Liver (tissue), 9 donors: ENCODE results near the gene LYZL1. TPM values are rescaled to one million over a fixed set of nuclear protein-coding genes. Genes with fewer than 3 reads are reported as not detected.

Source experiments
- DNase-seq: peaks from one replicate; pipeline ENCODE4 v3.0.0-alpha.2; 2017; ENCODE audit warnings: low spot score
- H3K27ac ChIP-seq, 2 donors: one replicate each; pipeline ENCODE4 v1.7.0; 2013; ENCODE audit warnings: inconsistent platforms in 2 of 2, low read length in 2 of 2, control low read depth in 1 of 2, low read depth in 1 of 2, mild to moderate bottlenecking in 1 of 2
- H3K27me3 ChIP-seq, 4 donors: one replicate each; pipeline versions ENCODE4 v1.6.1 to v1.7.0; 2013; ENCODE audit warnings: low read length in 3 of 4, inconsistent platforms in 1 of 4, mild to moderate bottlenecking in 1 of 4, moderate library complexity in 1 of 4; ENCODE audit not compliant: control insufficient read depth in 4 of 4, insufficient read depth in 4 of 4
- H3K36me3 ChIP-seq, 4 donors: one replicate each; pipeline versions ENCODE4 v1.6.1 to v1.7.0; 2013; ENCODE audit warnings: low read length in 3 of 4, mild to moderate bottlenecking in 3 of 4, low read depth in 1 of 4, moderate library complexity in 1 of 4; ENCODE audit not compliant: control insufficient read depth in 4 of 4, insufficient read depth in 3 of 4
- H3K4me1 ChIP-seq, 4 donors: one replicate each; pipeline versions ENCODE4 v1.6.1 to v1.7.0; 2013; ENCODE audit warnings: low read length in 3 of 4, mild to moderate bottlenecking in 3 of 4, moderate library complexity in 1 of 4; ENCODE audit not compliant: control insufficient read depth in 4 of 4, insufficient read depth in 4 of 4
- H3K4me3 ChIP-seq, 3 donors: one replicate each; pipeline versions ENCODE4 v1.6.1 to v1.7.0; 2013; ENCODE audit warnings: low read length in 3 of 3, control low read depth in 1 of 3, low read depth in 1 of 3, mild to moderate bottlenecking in 1 of 3
- H3K9ac ChIP-seq, 2 donors: one replicate each; pipeline ENCODE4 v1.7.0; 2013; ENCODE audit warnings: low read length in 2 of 2, mild to moderate bottlenecking in 2 of 2, moderate library complexity in 2 of 2, control low read depth in 1 of 2, low read depth in 1 of 2
- H3K9me3 ChIP-seq, 4 donors: one replicate each; pipeline versions ENCODE4 v1.6.1 to v1.7.0; 2013; ENCODE audit warnings: low read length in 3 of 4; ENCODE audit not compliant: control insufficient read depth in 4 of 4
- ATF3 ChIP-seq: IDR thresholded peaks from 2 replicates; pipeline ENCODE4 v1.6.1; 2016; ENCODE audit warnings: antibody characterized with exemption
- CTCF ChIP-seq: fragments of 150-350 bp; IDR thresholded peaks from 2 replicates; pipeline ENCODE4 v1.5.1; 2017; ENCODE audit warnings: improper control_type of control experiment, low read depth, low read length; ENCODE audit not compliant: missing input control
- EGR1 ChIP-seq, 2 donors: IDR thresholded peaks; 2 replicates each; pipeline ENCODE4 v1.6.1; 2016 to 2018; ENCODE audit warnings: antibody characterized with exemption in 2 of 2, low read depth in 2 of 2
- FOXA1 ChIP-seq: IDR thresholded peaks from 2 replicates; pipeline ENCODE4 v1.6.1; 2016; ENCODE audit warnings: antibody characterized with exemption
- FOXA2 ChIP-seq: IDR thresholded peaks from 2 replicates; pipeline ENCODE4 v1.6.1; 2016; ENCODE audit warnings: antibody characterized with exemption
- GABPA ChIP-seq, 2 donors: IDR thresholded peaks in 1 of 2; conservative IDR thresholded peaks in 1 of 2; 2 replicates each; pipeline ENCODE4 v1.6.1; 2016; ENCODE audit warnings: antibody characterized with exemption in 2 of 2, mild to moderate bottlenecking in 1 of 2, moderate library complexity in 1 of 2
- HNF4A ChIP-seq, 2 donors: conservative IDR thresholded peaks; 2 replicates each; pipeline ENCODE4 v1.6.1; 2016; ENCODE audit warnings: antibody characterized with exemption in 2 of 2, mild to moderate bottlenecking in 2 of 2
- HNF4G ChIP-seq: IDR thresholded peaks from 2 replicates; pipeline ENCODE4 v1.6.1; 2016; ENCODE audit warnings: antibody characterized with exemption
- JUND ChIP-seq, 2 donors: IDR thresholded peaks; 2 replicates each; pipeline ENCODE4 v1.6.1; 2016; ENCODE audit warnings: antibody characterized with exemption in 2 of 2
- NR2F2 ChIP-seq: IDR thresholded peaks from 2 replicates; pipeline ENCODE4 v1.6.1; 2016; ENCODE audit warnings: antibody characterized with exemption
- RAD21 ChIP-seq, 2 donors: IDR thresholded peaks; 2 replicates each; pipeline ENCODE4 v1.6.1; 2016; ENCODE audit warnings: antibody characterized with exemption in 2 of 2, mild to moderate bottlenecking in 2 of 2
- RXRA ChIP-seq, 2 donors: IDR thresholded peaks; 2 replicates each; pipeline ENCODE4 v1.6.1; 2017 to 2018; ENCODE audit warnings: antibody characterized with exemption in 2 of 2, mild to moderate bottlenecking in 1 of 2
- SP1 ChIP-seq: IDR thresholded peaks from 2 replicates; pipeline ENCODE4 v1.6.1; 2018; ENCODE audit warnings: antibody characterized with exemption, mild to moderate bottlenecking
- TAF1 ChIP-seq: conservative IDR thresholded peaks from 2 replicates; pipeline ENCODE4 v1.6.1; 2016; ENCODE audit warnings: antibody characterized with exemption, mild to moderate bottlenecking
- YY1 ChIP-seq: IDR thresholded peaks from 2 replicates; pipeline ENCODE4 v1.6.1; 2016; ENCODE audit warnings: antibody characterized with exemption, mild to moderate bottlenecking
- WGBS: extraction: QIAGEN DNeasy Blood & Tissue Kit; methylation state at CpG from one replicate; pipeline ENCODE4 v1.1.7; 2013; 5-methylcytosine and 5-hydroxymethylcytosine counted together
- polyA plus RNA-seq, 2 donors: library from polyadenylated mRNA; stranded (reverse) in 1 of 2; unstranded in 1 of 2; fragments of 200-250 nt in 1 of 2; fragments of >200 nt in 1 of 2; fragmentation: Nextera tagmentation in 1 of 2; extraction: Ambion mirVana in 1 of 2; gene quantifications; one replicate each; pipeline versions ENCODE4 v1.2.1 to v1.2.3, GENCODE V29; 2013 to 2015
- total RNA-seq, 2 donors: library from RNA; depleted of rRNA; stranded (reverse); fragments of >200 nt; gene quantifications; one replicate each; pipeline ENCODE4 v1.2.3, GENCODE V29; 2014
- TF ChIP-seq, protein P1 (sequence below): IDR thresholded peaks from 2 replicates; pipeline ENCODE4 v1.6.1; 2016; ENCODE audit warnings: antibody characterized with exemption, mild to moderate bottlenecking
- TF ChIP-seq, protein P2 (sequence below): IDR thresholded peaks from 2 replicates; pipeline ENCODE4 v1.6.1; 2016; ENCODE audit warnings: antibody characterized with exemption
- TF ChIP-seq, protein P3 (sequence below): IDR thresholded peaks from 2 replicates; pipeline ENCODE4 v1.6.1; 2016; ENCODE audit warnings: antibody characterized with exemption
- donor health status: healthy.
- donor health status: healthy.
- donor health status: healthy.
- donor health status: healthy.
- donor health status: healthy.

Gene LYZL1
- total and polyA plus RNA-seq, 4 donors, result not detected

GRCh38 chr10:29324220-29324841 is 35.5 kb downstream of the LYZL1 start (continued):
- TF ChIP-seq, protein P1, sequence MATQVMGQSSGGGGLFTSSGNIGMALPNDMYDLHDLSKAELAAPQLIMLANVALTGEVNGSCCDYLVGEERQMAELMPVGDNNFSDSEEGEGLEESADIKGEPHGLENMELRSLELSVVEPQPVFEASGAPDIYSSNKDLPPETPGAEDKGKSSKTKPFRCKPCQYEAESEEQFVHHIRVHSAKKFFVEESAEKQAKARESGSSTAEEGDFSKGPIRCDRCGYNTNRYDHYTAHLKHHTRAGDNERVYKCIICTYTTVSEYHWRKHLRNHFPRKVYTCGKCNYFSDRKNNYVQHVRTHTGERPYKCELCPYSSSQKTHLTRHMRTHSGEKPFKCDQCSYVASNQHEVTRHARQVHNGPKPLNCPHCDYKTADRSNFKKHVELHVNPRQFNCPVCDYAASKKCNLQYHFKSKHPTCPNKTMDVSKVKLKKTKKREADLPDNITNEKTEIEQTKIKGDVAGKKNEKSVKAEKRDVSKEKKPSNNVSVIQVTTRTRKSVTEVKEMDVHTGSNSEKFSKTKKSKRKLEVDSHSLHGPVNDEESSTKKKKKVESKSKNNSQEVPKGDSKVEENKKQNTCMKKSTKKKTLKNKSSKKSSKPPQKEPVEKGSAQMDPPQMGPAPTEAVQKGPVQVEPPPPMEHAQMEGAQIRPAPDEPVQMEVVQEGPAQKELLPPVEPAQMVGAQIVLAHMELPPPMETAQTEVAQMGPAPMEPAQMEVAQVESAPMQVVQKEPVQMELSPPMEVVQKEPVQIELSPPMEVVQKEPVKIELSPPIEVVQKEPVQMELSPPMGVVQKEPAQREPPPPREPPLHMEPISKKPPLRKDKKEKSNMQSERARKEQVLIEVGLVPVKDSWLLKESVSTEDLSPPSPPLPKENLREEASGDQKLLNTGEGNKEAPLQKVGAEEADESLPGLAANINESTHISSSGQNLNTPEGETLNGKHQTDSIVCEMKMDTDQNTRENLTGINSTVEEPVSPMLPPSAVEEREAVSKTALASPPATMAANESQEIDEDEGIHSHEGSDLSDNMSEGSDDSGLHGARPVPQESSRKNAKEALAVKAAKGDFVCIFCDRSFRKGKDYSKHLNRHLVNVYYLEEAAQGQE, result peak; percentile 34
- TF ChIP-seq JUND (IDR thresholded peaks at IDR 0.05) (peak in 1 of 2 donors; percentile 62), NR2F2 (no peak), RAD21 (IDR thresholded peaks at IDR 0.05) (peak in 1 of 2 donors; percentile 44), FOXA1 (peak; percentile 16), FOXA2 (no peak)
- TF ChIP-seq, protein P2, sequence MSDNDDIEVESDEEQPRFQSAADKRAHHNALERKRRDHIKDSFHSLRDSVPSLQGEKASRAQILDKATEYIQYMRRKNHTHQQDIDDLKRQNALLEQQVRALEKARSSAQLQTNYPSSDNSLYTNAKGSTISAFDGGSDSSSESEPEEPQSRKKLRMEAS, result peak; percentile 53

- peak overlapping the region; percentile 87 to 90 for H3K27ac ChIP-seq
- 44% methylated on average over 2 of the region's 2 CpGs for WGBS
- H3K36me3 ChIP-seq, result no peaks in the 10 kb centered on the region
- peaks cover 13 to 75% (median 69%) of the 10 kb centered on the region in 4 donors for H3K4me1 ChIP-seq
- no peaks in the 10 kb centered on the region for H3K27me3 ChIP-seq
- no peaks in the 10 kb centered on the region for H3K9me3 ChIP-seq
- TF ChIP-seq RAD21 (IDR thresholded peaks at IDR 0.05) (no peak), HNF4G (no peak), ATF3 (no peak), FOXA2 (no peak), RXRA (IDR thresholded peaks at IDR 0.05) (peak; percentile 44 to 69), SP1 (peak; percentile 25), YY1 (no peak), CTCF (no peak), HNF4A (conservative IDR thresholded peaks at IDR 0.05) (peak; percentile 60 to 66), NR2F2 (no peak), GABPA (IDR thresholded peaks at IDR 0.05 in 1 of 2, conservative IDR thresholded peaks at IDR 0.05 in 1 of 2) (no peak), JUND (IDR thresholded peaks at IDR 0.05) (peak in 1 of 2 donors; percentile 31), TAF1 (no peak), EGR1 (IDR thresholded peaks at IDR 0.05; ENCODE audit: low read depth in 2 of 2) (no peak), FOXA1 (no peak)
- TF ChIP-seq, protein P1, result no peak
- TF ChIP-seq, protein P2, result peak; percentile 15
- TF ChIP-seq, protein P3, sequence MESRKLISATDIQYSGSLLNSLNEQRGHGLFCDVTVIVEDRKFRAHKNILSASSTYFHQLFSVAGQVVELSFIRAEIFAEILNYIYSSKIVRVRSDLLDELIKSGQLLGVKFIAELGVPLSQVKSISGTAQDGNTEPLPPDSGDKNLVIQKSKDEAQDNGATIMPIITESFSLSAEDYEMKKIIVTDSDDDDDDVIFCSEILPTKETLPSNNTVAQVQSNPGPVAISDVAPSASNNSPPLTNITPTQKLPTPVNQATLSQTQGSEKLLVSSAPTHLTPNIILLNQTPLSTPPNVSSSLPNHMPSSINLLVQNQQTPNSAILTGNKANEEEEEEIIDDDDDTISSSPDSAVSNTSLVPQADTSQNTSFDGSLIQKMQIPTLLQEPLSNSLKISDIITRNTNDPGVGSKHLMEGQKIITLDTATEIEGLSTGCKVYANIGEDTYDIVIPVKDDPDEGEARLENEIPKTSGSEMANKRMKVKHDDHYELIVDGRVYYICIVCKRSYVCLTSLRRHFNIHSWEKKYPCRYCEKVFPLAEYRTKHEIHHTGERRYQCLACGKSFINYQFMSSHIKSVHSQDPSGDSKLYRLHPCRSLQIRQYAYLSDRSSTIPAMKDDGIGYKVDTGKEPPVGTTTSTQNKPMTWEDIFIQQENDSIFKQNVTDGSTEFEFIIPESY, result peak; percentile 10
- no peak for DNase-seq
- H3K4me3 ChIP-seq, result no peak overlapping the region
- H3K9ac ChIP-seq, result peak overlapping the region in 1 of 2 donors; percentile 37
These were observed 37.4 kb downstream of the LYZL1 start for GRCh38 chr10:29326299-29326698.
